ENCODE results near the gene CASR.

The CASR gene

GRCh38 chr3:122315619-122316018 is 132.2 kb downstream of the CASR start:
- DNase-seq (ENCODE audit: low read depth) = no peak
- no peak for TF ChIP-seq CTCF (conservative IDR thresholded peaks at IDR 0.05; ENCODE audit: low read length)
- H3K4me3 ChIP-seq (ENCODE audit: low read length) = no peak overlapping the region

GRCh38 chr3:122316368-122316767 is 132.9 kb downstream of the CASR start:
- H3K4me3 ChIP-seq (ENCODE audit: low read length) = no peak overlapping the region
- DNase-seq (ENCODE audit: low read depth) = no peak
- no peak for TF ChIP-seq CTCF (conservative IDR thresholded peaks at IDR 0.05; ENCODE audit: low read length)

- TF ChIP-seq CTCF (conservative IDR thresholded peaks at IDR 0.05; ENCODE audit: low read length) = no peak
- no peak for DNase-seq (ENCODE audit: low read depth)
- no peak overlapping the region for H3K4me3 ChIP-seq (ENCODE audit: low read length)
Measured at GRCh38 chr3:122318620-122319019, 135.2 kb downstream of the CASR start.

- DNase-seq (ENCODE audit: low read depth) = no peak
- no peak for TF ChIP-seq CTCF (conservative IDR thresholded peaks at IDR 0.05; ENCODE audit: low read length)
- H3K4me3 ChIP-seq (ENCODE audit: low read length) = no peak overlapping the region
Measured at GRCh38 chr3:122322095-122323075, 138.9 kb downstream of the CASR start.

- peak; percentile 46 for DNase-seq (ENCODE audit: low read depth)
- H3K4me3 ChIP-seq (ENCODE audit: low read length) = peak within 1 kb of the TSS; percentile 25
- TF ChIP-seq CTCF (conservative IDR thresholded peaks at IDR 0.05; ENCODE audit: low read length) = no peak
Measured at GRCh38 chr3:122324871-122325323, 141.4 kb downstream of the CASR start, which contains the start of gene CSTA. CSTA (plus strand) TSS chr3:122325248; CDS start chr3:122325293, 45 bp downstream.

- TF ChIP-seq CTCF (conservative IDR thresholded peaks at IDR 0.05; ENCODE audit: low read length) = no peak
- H3K4me3 ChIP-seq (ENCODE audit: low read length) = no peak overlapping the region
- DNase-seq (ENCODE audit: low read depth) = no peak
Measured at GRCh38 chr3:122325769-122326168, 142.3 kb downstream of the CASR start.

- no peak for DNase-seq (ENCODE audit: low read depth)
- H3K4me3 ChIP-seq (ENCODE audit: low read length) = no peak overlapping the region
- no peak for TF ChIP-seq CTCF (conservative IDR thresholded peaks at IDR 0.05; ENCODE audit: low read length)
Measured at GRCh38 chr3:122331886-122332285, 148.4 kb downstream of the CASR start.
